ENCODE data around the gene CD81. TPM values are rescaled to one million over a fixed set of nuclear protein-coding genes. Genes with fewer than 3 reads are reported as not detected.

Gene CD81
- total RNA-seq, 2 donors from 2014 or later, result 498 to 842 TPM

DNA sequence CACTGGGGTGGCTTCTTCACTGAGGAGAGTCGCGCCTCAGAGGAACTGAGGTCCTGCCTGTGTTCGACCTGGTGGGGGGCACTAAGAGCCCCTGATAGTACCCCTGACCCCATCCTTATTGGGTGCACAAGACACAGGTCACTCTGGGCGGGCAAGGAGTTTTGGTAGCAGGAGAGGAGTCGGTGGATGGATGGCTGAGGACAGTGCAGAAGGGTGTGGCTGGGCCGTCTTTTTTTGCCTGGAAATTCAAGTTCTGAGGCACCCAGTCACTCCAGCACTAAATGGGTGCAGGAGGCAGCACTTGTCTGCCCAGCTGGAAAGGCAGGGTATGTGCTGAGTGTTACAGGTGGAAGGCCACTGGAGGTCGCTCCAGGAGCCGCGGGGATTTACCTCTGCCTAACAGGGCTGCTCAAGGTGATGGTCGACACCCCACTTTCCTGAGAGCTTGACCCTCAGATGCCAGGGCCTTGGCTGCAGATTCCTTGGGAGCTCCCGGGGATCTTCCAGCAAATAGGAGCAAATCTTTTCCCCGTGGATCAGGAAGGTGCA is 24.4 kb downstream of the CD81 start:
- Histone ChIP-seq H3K4me3 (peak overlapping the region; percentile 88), H3K36me3 (peaks cover 25% of the 10 kb centered on the region), H3K9me3 (no peaks in the 10 kb centered on the region), H3K27ac (peak overlapping the region; percentile 85 to 94), H3K27me3 (replicated peaks; ENCODE audit: insufficient read depth) (no peaks in the 10 kb centered on the region), H3K4me1 (ENCODE audit: control insufficient read depth in 1 of 2, low read depth in 2 of 2) (peaks cover 15 to 29% of the 10 kb centered on the region in 2 donors)
- ATAC-seq (ENCODE audit: insufficient number of reproducible peaks, low FRiP score, low read depth), result no peak
- TF ChIP-seq, protein P1, sequence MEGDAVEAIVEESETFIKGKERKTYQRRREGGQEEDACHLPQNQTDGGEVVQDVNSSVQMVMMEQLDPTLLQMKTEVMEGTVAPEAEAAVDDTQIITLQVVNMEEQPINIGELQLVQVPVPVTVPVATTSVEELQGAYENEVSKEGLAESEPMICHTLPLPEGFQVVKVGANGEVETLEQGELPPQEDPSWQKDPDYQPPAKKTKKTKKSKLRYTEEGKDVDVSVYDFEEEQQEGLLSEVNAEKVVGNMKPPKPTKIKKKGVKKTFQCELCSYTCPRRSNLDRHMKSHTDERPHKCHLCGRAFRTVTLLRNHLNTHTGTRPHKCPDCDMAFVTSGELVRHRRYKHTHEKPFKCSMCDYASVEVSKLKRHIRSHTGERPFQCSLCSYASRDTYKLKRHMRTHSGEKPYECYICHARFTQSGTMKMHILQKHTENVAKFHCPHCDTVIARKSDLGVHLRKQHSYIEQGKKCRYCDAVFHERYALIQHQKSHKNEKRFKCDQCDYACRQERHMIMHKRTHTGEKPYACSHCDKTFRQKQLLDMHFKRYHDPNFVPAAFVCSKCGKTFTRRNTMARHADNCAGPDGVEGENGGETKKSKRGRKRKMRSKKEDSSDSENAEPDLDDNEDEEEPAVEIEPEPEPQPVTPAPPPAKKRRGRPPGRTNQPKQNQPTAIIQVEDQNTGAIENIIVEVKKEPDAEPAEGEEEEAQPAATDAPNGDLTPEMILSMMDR (IDR thresholded peaks at IDR 0.05), result no peak
- DNase-seq (ENCODE audit: low spot score), result no peak

DNA sequence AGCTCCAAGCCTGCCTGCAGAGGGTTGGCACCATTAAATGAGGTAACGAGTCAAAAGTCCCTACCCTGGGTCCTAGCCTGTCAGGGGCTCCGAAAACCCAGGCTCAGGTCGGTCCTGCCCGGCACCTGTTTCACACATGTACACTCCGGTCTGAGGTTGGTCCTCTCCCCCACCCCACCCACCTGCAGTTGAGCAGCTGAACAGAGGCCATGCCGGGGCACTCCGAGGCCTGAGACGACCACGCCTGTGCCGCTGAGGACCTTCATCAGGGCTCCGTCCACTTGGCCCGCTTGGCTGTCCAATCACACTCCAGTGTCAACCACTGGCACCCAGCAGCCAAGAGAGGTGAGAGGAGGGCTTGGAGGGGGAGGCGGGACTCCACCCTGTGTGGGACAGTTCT is 25.0 kb downstream of the CD81 start:
- ATAC-seq (ENCODE audit: insufficient number of reproducible peaks, low FRiP score, low read depth), result no peak
- no peaks in the 10 kb centered on the region for H3K27me3 ChIP-seq (replicated peaks; ENCODE audit: insufficient read depth)
- no peak overlapping the region for H3K27ac ChIP-seq
- H3K4me1 ChIP-seq (ENCODE audit: control insufficient read depth in 1 of 2, low read depth in 2 of 2), result peaks cover 15 to 29% of the 10 kb centered on the region in 2 donors
- no peak overlapping the region for H3K4me3 ChIP-seq
- TF ChIP-seq, protein P1 (IDR thresholded peaks at IDR 0.05), result no peak
- peaks cover 19% of the 10 kb centered on the region for H3K36me3 ChIP-seq
- DNase-seq (ENCODE audit: low spot score), result no peak
- H3K9me3 ChIP-seq, result no peaks in the 10 kb centered on the region

DNA sequence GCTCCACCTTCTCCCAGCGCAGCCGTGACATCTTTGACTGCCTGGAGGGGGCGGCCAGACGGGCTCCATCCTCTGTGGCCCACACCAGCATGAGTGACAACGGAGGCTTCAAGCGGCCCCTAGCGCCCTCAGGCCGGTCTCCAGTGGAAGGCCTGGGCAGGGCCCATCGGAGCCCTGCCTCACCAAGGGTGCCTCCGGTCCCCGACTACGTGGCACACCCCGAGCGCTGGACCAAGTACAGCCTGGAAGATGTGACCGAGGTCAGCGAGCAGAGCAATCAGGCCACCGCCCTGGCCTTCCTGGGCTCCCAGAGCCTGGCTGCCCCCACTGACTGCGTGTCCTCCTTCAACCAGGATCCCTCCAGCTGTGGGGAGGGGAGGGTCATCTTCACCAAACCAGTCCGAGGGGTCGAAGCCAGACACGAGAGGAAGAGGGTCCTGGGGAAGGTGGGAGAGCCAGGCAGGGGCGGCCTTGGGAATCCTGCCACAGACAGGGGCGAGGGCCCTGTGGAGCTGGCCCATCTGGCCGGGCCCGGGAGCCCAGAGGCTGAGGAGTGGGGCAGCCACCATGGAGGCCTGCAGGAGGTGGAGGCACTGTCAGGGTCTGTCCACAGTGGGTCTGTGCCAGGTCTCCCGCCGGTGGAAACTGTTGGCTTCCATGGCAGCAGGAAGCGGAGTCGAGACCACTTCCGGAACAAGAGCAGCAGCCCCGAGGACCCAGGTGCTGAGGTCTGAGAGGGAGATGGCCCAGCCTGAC is 26.0 kb downstream of the CD81 start:
- TF ChIP-seq, protein P1 (IDR thresholded peaks at IDR 0.05), result no peak
- peaks cover 18% of the 10 kb centered on the region for H3K36me3 ChIP-seq
- H3K27me3 ChIP-seq (replicated peaks; ENCODE audit: insufficient read depth), result no peaks in the 10 kb centered on the region
- H3K4me1 ChIP-seq (ENCODE audit: control insufficient read depth in 1 of 2, low read depth in 2 of 2), result peaks cover 15 to 29% of the 10 kb centered on the region in 2 donors
- DNase-seq (ENCODE audit: low spot score) (no peak), ATAC-seq (ENCODE audit: insufficient number of reproducible peaks, low FRiP score, low read depth) (no peak)
- H3K27ac ChIP-seq, result no peak overlapping the region
- no peaks in the 10 kb centered on the region for H3K9me3 ChIP-seq
- no peak overlapping the region for H3K4me3 ChIP-seq

DNA sequence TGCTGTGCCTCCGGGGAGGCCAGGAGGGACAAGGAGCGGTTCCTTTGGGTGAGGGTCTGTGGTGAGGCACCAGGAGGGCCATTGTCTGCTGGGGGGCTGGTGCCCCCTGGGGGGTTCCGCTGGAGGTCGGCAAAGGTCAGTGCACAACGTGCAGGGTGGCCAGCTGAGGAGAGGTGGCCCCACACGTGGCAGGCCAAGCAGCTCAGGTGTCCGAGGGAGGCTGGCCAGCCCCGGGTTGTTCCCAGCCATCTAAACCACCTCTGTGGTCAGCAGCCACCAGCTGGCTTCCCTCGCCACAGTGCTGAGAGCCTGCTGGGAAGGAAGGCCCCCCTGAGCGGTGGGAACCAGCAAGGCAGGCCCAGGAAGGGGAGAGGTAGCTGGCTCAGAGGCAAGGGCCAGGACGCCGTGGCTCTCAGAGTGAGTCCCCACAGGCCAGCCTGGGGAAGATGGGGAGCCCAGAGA is 27.7 kb downstream of the CD81 start:
- Histone ChIP-seq H3K36me3 (peaks cover 18% of the 10 kb centered on the region), H3K27me3 (replicated peaks; ENCODE audit: insufficient read depth) (no peaks in the 10 kb centered on the region), H3K27ac (no peak overlapping the region), H3K9me3 (no peaks in the 10 kb centered on the region), H3K4me1 (ENCODE audit: control insufficient read depth in 1 of 2, low read depth in 2 of 2) (peaks cover 9 to 17% of the 10 kb centered on the region in 2 donors), H3K4me3 (no peak overlapping the region)
- no peak for ATAC-seq (ENCODE audit: insufficient number of reproducible peaks, low FRiP score, low read depth)
- DNase-seq (ENCODE audit: low spot score), result no peak
- TF ChIP-seq, protein P1 (IDR thresholded peaks at IDR 0.05), result no peak

DNA sequence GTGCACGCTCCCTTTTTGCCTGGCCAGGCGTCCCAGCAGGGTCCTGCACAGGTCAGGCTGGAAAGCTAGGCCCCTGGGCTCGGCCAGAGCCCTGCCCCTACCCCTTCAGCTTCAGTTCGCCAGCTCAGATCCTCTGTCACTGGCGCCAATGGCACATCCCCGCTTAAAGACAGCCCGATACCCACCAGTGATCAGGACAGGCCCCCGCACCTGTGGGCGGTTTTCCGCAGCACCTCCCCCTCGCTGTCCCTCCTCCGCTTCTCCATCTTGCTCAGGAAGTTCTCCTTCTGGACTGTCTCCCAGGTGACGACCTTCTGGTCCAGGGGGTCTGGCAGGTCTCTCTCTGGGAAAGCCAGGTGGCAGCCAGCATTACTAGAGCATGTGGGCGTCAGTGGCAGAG is 29.3 kb downstream of the CD81 start:
- TF ChIP-seq, protein P1 (IDR thresholded peaks at IDR 0.05), result no peak
- DNase-seq (ENCODE audit: low spot score), result no peak
- ATAC-seq (ENCODE audit: insufficient number of reproducible peaks, low FRiP score, low read depth), result no peak

More for the DNA sequence above, 29.3 kb downstream of the CD81 start:
- Histone ChIP-seq H3K4me1 (ENCODE audit: control insufficient read depth in 1 of 2, low read depth in 2 of 2) (peaks cover 6 to 12% of the 10 kb centered on the region in 2 donors), H3K27ac (no peak overlapping the region), H3K27me3 (replicated peaks; ENCODE audit: insufficient read depth) (no peaks in the 10 kb centered on the region), H3K9me3 (no peaks in the 10 kb centered on the region), H3K4me3 (no peak overlapping the region), H3K36me3 (peaks cover 18% of the 10 kb centered on the region)

All from thoracic aorta (tissue), 2 donors.